HCT116 (cell line): ENCODE data around the gene HOXC12. TPM values are rescaled to one million over a fixed set of nuclear protein-coding genes. Genes with fewer than 3 reads are reported as not detected.

Experiments
- ATAC-seq: fragments of 200-7000 bp; cut with Tn5 transposase; 2 replicates; pipeline ENCODE4 v1.9.1; 2020; ENCODE audit warnings: mild to moderate bottlenecking, moderate library complexity
- BruUV-seq: library from RNA; stranded (reverse); fragments of 400-500 nt; replicated peaks from 2 replicates; lab custom pipeline; 2021; lab: Mats Ljungman, UMichigan
- CTCF ChIA-PET: fragments of 300-600 bp; sonication (Branson Sonifier 250); formaldehyde crosslinking; loops from one replicate; lab custom pipeline; 2021; ENCODE audit warnings: antibody characterized with exemption; lab: Charles Lee
- POLR2A ChIA-PET: fragments of 300-600, 350-600 bp; sonication (Branson Sonifier 250); formaldehyde crosslinking; loops from one replicate; lab custom pipeline; 2021; ENCODE audit warnings: antibody characterized with exemption; lab: Charles Lee
- RAD21 ChIA-PET, 2 experiments: fragments of 300-600 bp; sonication (Branson Sonifier 250); formaldehyde crosslinking; loops; one replicate each; lab custom pipeline; 2023; ENCODE audit warnings: low total read pairs in 2 of 2; ENCODE audit not compliant: uncharacterized antibody in 2 of 2, unreplicated experiment in 2 of 2, low non-redundant PET in 1 of 2; lab: Charles Lee
- DNase-seq: peaks from one replicate; pipeline ENCODE4 v3.0.0-alpha.2; 2010; ENCODE audit warnings: low read depth, low spot score
- H2AFZ ChIP-seq: fragments of 200-600 bp; shearing (Covaris generic), sonication (generic); 2 replicates; pipeline ENCODE4 v1.6.1; 2017; ENCODE audit warnings: low read depth, mixed run types, mixed read lengths, antibody characterized with exemption, low read length; ENCODE audit not compliant: poor library complexity, severe bottlenecking
- H3K27ac ChIP-seq: 2 replicates; pipeline ENCODE4 v1.5.1; 2012; ENCODE audit warnings: low read depth, low read length
- H3K27me3 ChIP-seq: fragments of 200-600 bp; sonication (generic); 2 replicates; pipeline ENCODE4 v1.6.1; 2016; ENCODE audit warnings: mixed run types, low read length, mixed read lengths; ENCODE audit not compliant: insufficient read depth
- H3K36me3 ChIP-seq, 2 experiments: fragments of 200-500 bp in 1 of 2; fragments of 200-600 bp in 1 of 2; sonication (Bioruptor generic) in 1 of 2; sonication (generic) in 1 of 2; 2 replicates each; pipeline versions ENCODE4 v1.5.1 to v1.6.1; 2014 to 2016; ENCODE audit warnings: low read length in 2 of 2, inconsistent platforms in 1 of 2, mixed read lengths in 1 of 2, mixed run types in 1 of 2; ENCODE audit not compliant: insufficient read depth in 2 of 2, control insufficient read depth in 1 of 2
- H3K4me1 ChIP-seq, 2 experiments: fragments of 200-600 bp in 1 of 2; sonication (generic) in 1 of 2; 2 replicates each; pipeline versions ENCODE4 v1.5.1 to v1.6.1; 2012 to 2017; ENCODE audit warnings: low read length in 2 of 2, inconsistent platforms in 1 of 2, mild to moderate bottlenecking in 1 of 2, mixed read lengths in 1 of 2, mixed run types in 1 of 2, moderate library complexity in 1 of 2; ENCODE audit not compliant: insufficient read depth in 2 of 2, control insufficient read depth in 1 of 2
- H3K4me2 ChIP-seq: fragments of 200-600 bp; sonication (generic); 2 replicates; pipeline ENCODE4 v1.6.1; 2017; ENCODE audit warnings: mixed run types, low read length, mixed read lengths
- H3K4me3 ChIP-seq, 2 experiments: fragments of 200-600 bp in 1 of 2; sonication (generic) in 1 of 2; replicated peaks in 1 of 2; 2 replicates each; pipeline ENCODE4 v1.5.1; 2011 to 2016; ENCODE audit warnings: low read length in 2 of 2, control low read depth in 1 of 2, low read depth in 1 of 2, mild to moderate bottlenecking in 1 of 2, mixed read lengths in 1 of 2, mixed run types in 1 of 2
- H3K79me2 ChIP-seq: fragments of 200-600 bp; sonication (generic); 2 replicates; pipeline ENCODE4 v1.6.1; 2017; ENCODE audit warnings: mild to moderate bottlenecking, mixed run types, low read length, moderate library complexity, mixed read lengths; ENCODE audit not compliant: insufficient read depth
- H3K9ac ChIP-seq: fragments of 200-600 bp; sonication (generic); 2 replicates; pipeline ENCODE4 v1.6.1; 2016; ENCODE audit warnings: low read length, mixed read lengths
- H3K9me2 ChIP-seq: fragments of 200-600 bp; sonication (generic), shearing (Covaris generic); 2 replicates; pipeline ENCODE4 v1.6.1; 2017; ENCODE audit warnings: mixed run types, mild to moderate bottlenecking, moderate library complexity; ENCODE audit not compliant: insufficient read depth
- H3K9me3 ChIP-seq, 2 experiments: fragments of 200-500 bp in 1 of 2; fragments of 200-600 bp in 1 of 2; sonication (Bioruptor generic) in 1 of 2; sonication (generic) in 1 of 2; 2 replicates each; pipeline ENCODE4 v1.6.1; 2014 to 2017; ENCODE audit warnings: low read length in 2 of 2, mixed read lengths in 2 of 2, inconsistent platforms in 1 of 2, low read depth in 1 of 2, mild to moderate bottlenecking in 1 of 2, mixed run types in 1 of 2, moderate library complexity in 1 of 2; ENCODE audit not compliant: control insufficient read depth in 1 of 2, insufficient read depth in 1 of 2
- H4K20me1 ChIP-seq: fragments of 200-600 bp; sonication (generic), shearing (Covaris generic); 2 replicates; pipeline ENCODE4 v1.6.1; 2017; ENCODE audit warnings: mixed run types, mild to moderate bottlenecking, moderate library complexity; ENCODE audit not compliant: insufficient read depth
- CBX3 ChIP-seq: IDR thresholded peaks from 2 replicates; pipeline ENCODE4 v1.6.1; 2012; ENCODE audit warnings: low read depth
- CEBPB ChIP-seq: IDR thresholded peaks from 2 replicates; pipeline ENCODE4 v1.6.1; 2012; ENCODE audit warnings: low read depth
- CTCF ChIP-seq, 3 experiments: fragments of 200-600 bp in 1 of 3; sonication (generic) in 1 of 3; IDR thresholded peaks in 2 of 3; conservative IDR thresholded peaks in 1 of 3; 2 replicates each; pipeline ENCODE4 v1.5.1; 2012 to 2017; ENCODE audit warnings: low read depth in 2 of 3, low read length in 2 of 3, antibody characterized with exemption in 1 of 3, borderline replicate concordance in 1 of 3, control low read depth in 1 of 3, mild to moderate bottlenecking in 1 of 3, mixed read lengths in 1 of 3, mixed run types in 1 of 3, moderate library complexity in 1 of 3; ENCODE audit not compliant: insufficient read depth in 1 of 3
- ELF1 ChIP-seq: IDR thresholded peaks from 2 replicates; pipeline ENCODE4 v1.6.1; 2012; ENCODE audit warnings: low read depth, borderline replicate concordance
- EZH2phosphoT487 ChIP-seq: fragments of 200-600 bp; IDR thresholded peaks from 2 replicates; pipeline ENCODE4 v1.6.1; 2018; ENCODE audit warnings: antibody characterized with exemption, borderline replicate concordance
- FOSL1 ChIP-seq: IDR thresholded peaks from 2 replicates; pipeline ENCODE4 v1.6.1; 2012; ENCODE audit warnings: low read depth
- MAX ChIP-seq: IDR thresholded peaks from 2 replicates; pipeline ENCODE4 v1.6.1; 2012
- POLR2A ChIP-seq: IDR thresholded peaks from 2 replicates; pipeline ENCODE4 v1.7.0; 2011; ENCODE audit warnings: borderline replicate concordance; ENCODE audit not compliant: insufficient read depth, insufficient read length; ENCODE audit errors: extremely low read depth
- RAD21 ChIP-seq: IDR thresholded peaks from 2 replicates; pipeline ENCODE4 v1.6.1; 2012; ENCODE audit warnings: low read depth, mild to moderate bottlenecking
- SIN3A ChIP-seq: IDR thresholded peaks from 2 replicates; pipeline ENCODE4 v1.6.1; 2012; ENCODE audit warnings: low read depth
- SP1 ChIP-seq: IDR thresholded peaks from 2 replicates; pipeline ENCODE4 v1.6.1; 2012; ENCODE audit warnings: low read depth
- SRF ChIP-seq: IDR thresholded peaks from 2 replicates; pipeline ENCODE4 v1.6.1; 2012; ENCODE audit warnings: low read depth
- YY1 ChIP-seq: IDR thresholded peaks from 2 replicates; pipeline ENCODE4 v1.6.1; 2011; ENCODE audit warnings: low read length, low read depth, moderate library complexity, mild to moderate bottlenecking; ENCODE audit not compliant: insufficient replicate concordance; ENCODE audit errors: extremely low read depth
- ZFX ChIP-seq: fragments of 450-650 bp; IDR thresholded peaks from 2 replicates; pipeline ENCODE4 v1.6.1; 2017
- ZNF274 ChIP-seq: fragments of 200-500 bp; sonication (Bioruptor generic); IDR thresholded peaks from 2 replicates; pipeline ENCODE4 v1.6.1; 2014; ENCODE audit warnings: mild to moderate bottlenecking, low read depth, low read length, inconsistent platforms
- intact Hi-C: fragments of 100-400 bp; cut with micrococcal nuclease; formaldehyde crosslinking; loops from 2 replicates; pipeline ENCODE4 v1.10.0; 2022
- total RNA-seq: library from RNA; stranded (reverse); gene quantifications from one replicate; pipeline ENCODE4 v1.2.1, GENCODE V29; 2021; ENCODE audit not compliant: unreplicated experiment
- TF ChIP-seq, protein P1 (sequence below): IDR thresholded peaks from 2 replicates; pipeline ENCODE4 v1.6.1; 2012; ENCODE audit warnings: low read depth
- TF ChIP-seq, protein P2 (sequence below): IDR thresholded peaks from 2 replicates; pipeline ENCODE4 v1.6.1; 2012

Gene HOXC12
- total RNA-seq, 1 experiment from 2014 or later, result not detected

DNA sequence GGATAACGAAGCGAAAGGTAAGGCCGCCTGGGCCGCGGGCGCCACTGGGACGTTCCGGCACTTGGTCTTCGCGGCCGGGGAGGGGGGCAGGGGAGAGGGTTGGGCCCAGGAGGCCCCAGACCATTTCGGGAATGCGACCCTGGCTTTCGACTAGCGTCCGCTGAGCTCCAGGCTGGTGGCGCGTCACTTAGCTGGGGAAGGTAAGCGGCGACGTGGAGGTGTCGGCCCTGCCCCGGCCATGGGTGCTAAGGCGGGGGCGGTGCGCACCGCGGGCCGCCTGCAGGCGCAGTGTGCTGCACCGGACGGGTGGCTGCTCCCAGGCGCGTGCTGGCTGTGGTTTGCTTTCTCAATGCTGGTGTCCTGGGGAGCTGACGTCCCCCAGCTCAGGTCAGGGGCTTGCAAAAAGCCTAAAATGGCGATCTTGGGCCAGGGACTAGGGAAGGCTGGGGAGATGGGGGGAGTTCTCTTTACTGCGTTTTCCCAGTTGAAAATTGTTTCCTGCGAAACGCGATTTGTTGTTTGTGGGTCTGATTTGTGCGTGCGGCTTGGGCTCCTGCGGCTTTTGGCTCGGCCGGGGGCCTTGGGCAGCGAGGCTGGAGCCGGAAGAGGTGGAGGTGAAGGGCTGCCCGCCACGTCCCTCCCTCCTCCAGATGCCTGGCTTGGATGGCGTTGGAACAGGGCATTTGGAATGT, 31.4 kb downstream of the HOXC12 start:
- CTCF ChIA-PET, result interaction anchor here (1.0 to 5.7 kb wide), 6 partner anchors 18 to 229 kb away, joined by 3 to 35 read pairs (median 6); no protein-coding TSS in a partner anchor
- Histone ChIP-seq H3K36me3 (no peaks in the 10 kb centered on the region), H2AFZ (no peak overlapping the region)
- no peak for ATAC-seq
- TF ChIP-seq SIN3A (no peak), CEBPB (no peak), YY1 (no peak), MAX (no peak), ELF1 (no peak), ZFX (no peak), POLR2A (no peak), EZH2phosphoT487 (no peak), FOSL1 (no peak), RAD21 (no peak), SP1 (no peak), ZNF274 (no peak), SRF (no peak), CBX3 (no peak), CTCF (IDR thresholded peaks at IDR 0.05 in 2 of 3, conservative IDR thresholded peaks at IDR 0.05 in 1 of 3; ENCODE audit: borderline replicate concordance in 1 of 3, insufficient read depth in 1 of 3, low read depth in 2 of 3, low read length in 2 of 3) (no peak)
- TF ChIP-seq, protein P1, sequence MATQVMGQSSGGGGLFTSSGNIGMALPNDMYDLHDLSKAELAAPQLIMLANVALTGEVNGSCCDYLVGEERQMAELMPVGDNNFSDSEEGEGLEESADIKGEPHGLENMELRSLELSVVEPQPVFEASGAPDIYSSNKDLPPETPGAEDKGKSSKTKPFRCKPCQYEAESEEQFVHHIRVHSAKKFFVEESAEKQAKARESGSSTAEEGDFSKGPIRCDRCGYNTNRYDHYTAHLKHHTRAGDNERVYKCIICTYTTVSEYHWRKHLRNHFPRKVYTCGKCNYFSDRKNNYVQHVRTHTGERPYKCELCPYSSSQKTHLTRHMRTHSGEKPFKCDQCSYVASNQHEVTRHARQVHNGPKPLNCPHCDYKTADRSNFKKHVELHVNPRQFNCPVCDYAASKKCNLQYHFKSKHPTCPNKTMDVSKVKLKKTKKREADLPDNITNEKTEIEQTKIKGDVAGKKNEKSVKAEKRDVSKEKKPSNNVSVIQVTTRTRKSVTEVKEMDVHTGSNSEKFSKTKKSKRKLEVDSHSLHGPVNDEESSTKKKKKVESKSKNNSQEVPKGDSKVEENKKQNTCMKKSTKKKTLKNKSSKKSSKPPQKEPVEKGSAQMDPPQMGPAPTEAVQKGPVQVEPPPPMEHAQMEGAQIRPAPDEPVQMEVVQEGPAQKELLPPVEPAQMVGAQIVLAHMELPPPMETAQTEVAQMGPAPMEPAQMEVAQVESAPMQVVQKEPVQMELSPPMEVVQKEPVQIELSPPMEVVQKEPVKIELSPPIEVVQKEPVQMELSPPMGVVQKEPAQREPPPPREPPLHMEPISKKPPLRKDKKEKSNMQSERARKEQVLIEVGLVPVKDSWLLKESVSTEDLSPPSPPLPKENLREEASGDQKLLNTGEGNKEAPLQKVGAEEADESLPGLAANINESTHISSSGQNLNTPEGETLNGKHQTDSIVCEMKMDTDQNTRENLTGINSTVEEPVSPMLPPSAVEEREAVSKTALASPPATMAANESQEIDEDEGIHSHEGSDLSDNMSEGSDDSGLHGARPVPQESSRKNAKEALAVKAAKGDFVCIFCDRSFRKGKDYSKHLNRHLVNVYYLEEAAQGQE, result no peak
- TF ChIP-seq, protein P2, sequence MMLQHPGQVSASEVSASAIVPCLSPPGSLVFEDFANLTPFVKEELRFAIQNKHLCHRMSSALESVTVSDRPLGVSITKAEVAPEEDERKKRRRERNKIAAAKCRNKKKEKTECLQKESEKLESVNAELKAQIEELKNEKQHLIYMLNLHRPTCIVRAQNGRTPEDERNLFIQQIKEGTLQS, result no peak
- TF ChIP-seq, all 23 proteins: peak for 0
- H4K20me1 ChIP-seq, result no peaks in the 10 kb centered on the region
- H3K9me2 ChIP-seq, result no peaks in the 10 kb centered on the region
- no peak overlapping the region for H3K9ac ChIP-seq
- no peaks in the 10 kb centered on the region for H3K9me3 ChIP-seq
- no peak overlapping the region for H3K4me2 ChIP-seq
- H3K27ac ChIP-seq, result no peak overlapping the region
- H3K4me3 ChIP-seq, result no peak overlapping the region
- H3K79me2 ChIP-seq, result no peaks in the 10 kb centered on the region
- no peaks in the 10 kb centered on the region for H3K27me3 ChIP-seq
- BruUV-seq, result TSS peak; percentile 32
- ChIA-PET POLR2A (interaction anchor here (1.0 kb wide), 1 partner anchor 9 kb away, joined by 3 read pairs; no protein-coding TSS in a partner anchor), RAD21 (no interaction called here)
- intact Hi-C loops, result loop anchor here (2.0 to 5.0 kb wide), 3 partner anchors 215 to 229 kb away; no protein-coding TSS in a partner anchor
- peaks cover 4 to 17% of the 10 kb centered on the region in 2 experiments for H3K4me1 ChIP-seq
- no peak for DNase-seq
